Left cardiac atrium (tissue), 4 donors: ENCODE results near the gene KRTAP1-5. TPM values are rescaled to one million over a fixed set of nuclear protein-coding genes. Genes with fewer than 3 reads are reported as not detected.
"Not testable (repeated sequence)": the region's sequence is repeated elsewhere in the genome, so short reads cannot be mapped to it uniquely, and the experiment has no call there.

Experiments used
- ATAC-seq, 2 donors: fragments of 200-7000 bp; cut with Tn5 transposase; one replicate each; pipeline ENCODE4 v1.9.1; 2020; ENCODE audit warnings: mild to moderate bottlenecking in 2 of 2, moderate library complexity in 2 of 2
- DNase-seq: peaks from one replicate; pipeline ENCODE4 v3.0.0-alpha.2; 2020
- intact Hi-C, 2 donors: fragments of 100-400 bp; cut with DNase I; formaldehyde crosslinking; loops; one replicate each; pipeline versions ENCODE4 v1.14.1 to v1.15.1; 2022 to 2023
- long read RNA-seq: library from polyadenylated mRNA; unstranded; transcript quantifications from one replicate; pipeline ENCODE4 v2.0.0, GENCODE V29; 2021
- total RNA-seq, 2 donors: library from RNA; stranded (reverse); fragmentation: NEBNext Ultra II Directional; extraction: Animal tissue kit (Norgen Biotek cat#: 25700); gene quantifications; one replicate each; pipeline ENCODE4 v1.2.1, GENCODE V29; 2021
- donor health status: DM: no; HTN: yes; CAD: no.
- donor health status: DM: no; HTN: yes; CAD: no; lungs with severe emphysema.
- donor health status: DM: yes; HTN: yes; CAD: no.
- donor health status: Dilated cardiomyopathy.

The KRTAP1-5 gene, protein sequence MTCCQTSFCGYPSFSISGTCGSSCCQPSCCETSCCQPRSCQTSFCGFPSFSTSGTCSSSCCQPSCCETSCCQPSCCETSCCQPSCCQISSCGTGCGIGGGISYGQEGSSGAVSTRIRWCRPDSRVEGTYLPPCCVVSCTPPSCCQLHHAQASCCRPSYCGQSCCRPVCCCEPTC
- not detected for total RNA-seq
- long read RNA-seq = 0 reads

DNA sequence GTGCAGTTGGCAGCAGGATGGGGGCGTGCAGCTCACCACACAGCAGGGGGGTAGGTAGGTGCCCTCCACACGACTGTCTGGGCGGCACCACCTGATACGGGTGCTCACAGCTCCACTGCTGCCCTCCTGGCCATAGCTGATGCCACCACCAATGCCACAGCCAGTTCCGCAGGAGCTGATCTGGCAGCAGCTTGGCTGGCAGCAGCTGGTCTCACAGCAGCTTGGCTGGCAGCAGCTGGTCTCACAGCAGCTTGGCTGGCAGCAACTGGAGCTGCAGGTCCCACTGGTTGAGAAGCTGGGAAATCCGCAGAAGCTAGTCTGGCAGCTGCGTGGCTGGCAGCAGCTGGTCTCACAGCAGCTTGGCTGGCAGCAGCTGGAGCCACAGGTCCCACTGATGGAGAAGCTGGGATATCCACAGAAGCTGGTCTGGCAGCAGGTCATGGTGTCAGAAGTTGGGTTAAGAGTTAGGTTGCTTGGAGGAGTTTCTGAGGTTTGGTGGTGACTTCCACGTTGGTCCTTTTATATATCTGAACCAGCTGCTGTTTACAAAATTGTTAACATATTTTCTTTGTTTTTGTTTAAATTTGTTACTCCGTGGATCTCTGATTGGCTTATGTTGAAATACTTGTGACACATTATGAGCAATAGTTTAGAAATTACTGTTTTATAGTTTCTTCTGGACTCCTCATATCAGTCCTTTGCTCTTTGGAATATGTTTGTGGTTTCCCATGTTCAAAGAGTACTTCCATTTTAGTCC, at the start of gene KRTAP1-5:
TSS of gene KRTAP1-5 (minus strand) at position 494 of the 757 bp plus-strand sequence. CDS start at position 441, 53 bp downstream.
- intact Hi-C loops = no loop called here
- DNase-seq (no peak), ATAC-seq (no peak)

DNA sequence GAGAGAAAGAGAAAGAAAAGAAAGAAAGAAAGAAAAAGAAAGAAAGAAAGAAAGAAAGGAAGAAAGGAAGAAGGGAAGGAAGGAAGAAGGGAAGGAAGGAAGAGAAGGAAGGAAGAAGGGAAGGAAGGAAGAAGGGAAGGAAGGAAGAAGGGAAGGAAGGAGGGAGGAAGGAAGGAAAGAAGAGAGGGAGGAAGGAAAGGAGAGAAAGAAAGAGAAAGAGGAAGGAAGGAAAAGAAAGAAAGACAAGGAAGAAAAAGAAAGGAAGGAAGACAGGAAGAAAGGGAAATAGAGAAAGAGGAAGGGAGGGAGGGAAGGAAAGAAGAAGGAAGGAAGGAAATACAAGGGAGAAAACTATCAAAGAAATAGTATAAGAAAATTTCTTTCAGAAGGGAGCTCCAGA, 49.8 kb upstream of the KRTAP1-5 start:
- intact Hi-C loops = no loop called here
- ATAC-seq (no peak), DNase-seq (no peak)

DNA sequence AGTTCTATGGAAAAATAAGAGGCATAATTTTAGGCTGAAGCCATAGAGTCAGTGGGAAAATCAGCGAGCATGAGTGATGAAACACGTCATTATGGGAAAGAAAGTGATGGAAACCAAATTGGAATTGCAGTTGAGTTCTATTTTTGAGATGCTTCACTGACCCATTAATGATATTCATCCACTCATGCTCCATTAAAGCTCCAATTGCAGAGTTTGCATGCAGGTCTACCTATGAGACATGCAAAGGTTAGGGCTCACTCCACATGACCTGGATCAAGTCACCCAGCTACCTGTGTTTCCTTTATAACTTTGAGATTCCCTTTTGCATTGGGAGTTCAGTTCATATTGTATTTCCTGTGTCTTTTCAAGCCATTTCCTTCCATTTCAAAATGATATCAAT, 46.7 kb upstream of the KRTAP1-5 start:
- intact Hi-C loops = no loop called here
- ATAC-seq = no peak
- no peak for DNase-seq

DNA sequence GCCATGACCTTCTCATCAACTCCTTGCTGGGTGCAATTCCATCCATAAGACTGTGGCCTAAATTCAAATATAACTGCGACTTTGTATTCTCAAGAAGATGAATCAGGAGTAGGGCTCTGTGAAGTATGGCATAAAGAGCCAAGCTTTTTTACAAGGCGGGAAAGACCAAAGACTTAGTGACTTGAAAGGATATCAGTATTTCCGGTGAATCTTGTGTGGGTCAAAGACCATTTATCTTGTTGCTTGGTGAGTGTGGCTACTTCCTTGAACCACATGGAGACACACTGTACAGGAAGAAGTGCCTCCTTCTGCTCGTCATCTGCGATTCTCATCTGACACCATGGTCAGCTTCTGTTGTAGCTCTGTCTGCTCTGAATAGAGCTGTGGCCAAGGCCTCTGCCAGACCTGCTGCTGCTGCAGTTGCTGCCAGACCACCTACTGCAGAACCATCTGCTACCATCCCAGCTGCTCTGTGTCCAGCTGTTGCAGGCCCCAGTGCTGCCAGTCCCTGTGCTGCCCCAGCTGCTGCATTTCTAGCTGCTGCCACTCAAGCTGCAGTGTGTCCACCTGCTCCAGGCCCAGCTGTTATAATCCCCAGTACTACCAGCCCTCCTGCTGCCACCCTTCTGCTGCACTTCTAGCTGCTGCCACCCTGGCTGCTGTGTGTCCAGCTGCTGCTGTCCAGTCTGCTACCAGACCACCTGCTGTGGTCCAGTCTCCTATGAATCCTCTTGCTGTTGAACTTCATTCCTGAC, 44.8 kb upstream of the KRTAP1-5 start:
- ATAC-seq (no peak), DNase-seq (no peak)
- intact Hi-C loops = no loop called here

DNA sequence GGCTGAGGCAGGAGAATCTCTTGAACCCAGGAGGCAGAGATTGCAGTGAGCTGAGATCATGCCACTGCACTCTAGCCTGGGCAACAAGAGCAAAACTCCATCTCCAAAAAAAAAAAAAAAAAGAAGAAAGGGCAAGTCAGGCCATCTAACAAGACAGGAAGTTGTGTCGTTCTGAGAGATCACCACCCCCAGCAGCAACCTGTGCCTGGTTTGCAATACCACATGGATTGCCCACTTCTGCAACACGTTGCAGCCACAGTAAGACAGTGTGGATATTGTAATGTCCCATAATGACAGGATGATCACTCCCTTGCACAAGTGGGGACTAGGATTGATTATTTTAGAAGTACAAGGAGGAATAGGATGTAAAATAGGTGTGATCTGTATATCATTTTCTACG, 42.0 kb upstream of the KRTAP1-5 start:
- intact Hi-C loops = no loop called here
- DNase-seq (no peak), ATAC-seq (no peak)

DNA sequence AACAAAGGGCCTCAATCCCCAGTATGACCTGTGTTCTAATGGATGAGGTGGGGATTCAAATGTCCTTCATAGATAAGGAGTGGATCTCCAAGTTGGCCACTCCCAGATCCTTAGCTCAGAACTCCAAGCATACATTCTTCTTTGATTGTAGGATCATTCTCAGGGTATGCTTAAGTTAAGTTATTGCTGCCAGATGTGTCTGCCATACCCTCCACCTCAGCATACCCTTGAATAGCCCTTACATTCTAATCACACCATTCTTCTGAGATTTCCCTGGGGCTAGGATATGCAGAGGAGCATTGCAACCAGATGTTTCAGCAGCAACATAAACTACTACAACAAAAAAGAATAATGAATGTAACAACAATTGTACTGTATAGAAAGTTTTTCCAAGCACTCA, 40.3 kb upstream of the KRTAP1-5 start:
- no peak for DNase-seq
- intact Hi-C loops = no loop called here

DNA sequence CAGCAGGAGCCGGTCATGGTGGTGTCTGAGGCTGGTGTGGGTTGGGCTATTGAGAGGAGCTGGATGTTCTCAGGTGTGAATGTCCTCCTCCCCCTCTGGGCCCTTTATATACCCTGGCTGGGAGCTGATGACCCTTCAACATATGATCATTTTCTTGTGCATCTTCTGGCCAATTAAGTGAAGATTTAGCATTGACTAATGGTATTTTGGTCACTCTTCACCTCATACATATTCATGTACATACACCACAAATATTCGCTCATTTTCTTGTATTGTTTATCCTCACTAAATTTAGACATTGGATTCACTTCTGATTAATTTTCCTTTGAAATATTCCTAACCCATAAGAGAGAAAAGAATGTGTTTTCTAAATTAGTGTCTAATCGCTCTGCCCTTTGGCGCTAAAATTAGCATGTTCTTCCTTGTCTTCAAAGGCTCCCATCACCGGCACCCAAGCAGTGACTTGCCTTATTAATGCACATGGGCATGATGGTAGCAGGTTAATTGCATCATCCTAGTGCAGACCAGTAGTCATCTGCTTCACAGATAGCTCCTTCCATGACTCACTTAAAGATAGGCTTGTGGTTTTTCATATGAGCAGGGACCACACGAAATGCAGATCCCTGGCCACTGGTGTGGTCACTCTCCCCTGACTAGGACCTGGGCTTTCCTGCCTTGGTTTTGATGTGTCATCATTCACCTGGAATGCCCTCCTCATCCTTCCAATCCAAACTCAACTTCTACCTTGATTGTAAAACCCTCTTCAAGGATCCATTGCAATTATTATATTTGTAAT, 39.0 kb upstream of the KRTAP1-5 start, which contains the start of gene KRTAP2-4:
TSS of gene KRTAP2-4 (minus strand) at position 51 of the 796 bp plus-strand sequence. CDS start at position 17, 34 bp downstream.
- no peak for ATAC-seq
- intact Hi-C loops = no loop called here

More for the DNA sequence above, 40.3 kb upstream of the KRTAP1-5 start:
- no peak for ATAC-seq

DNA sequence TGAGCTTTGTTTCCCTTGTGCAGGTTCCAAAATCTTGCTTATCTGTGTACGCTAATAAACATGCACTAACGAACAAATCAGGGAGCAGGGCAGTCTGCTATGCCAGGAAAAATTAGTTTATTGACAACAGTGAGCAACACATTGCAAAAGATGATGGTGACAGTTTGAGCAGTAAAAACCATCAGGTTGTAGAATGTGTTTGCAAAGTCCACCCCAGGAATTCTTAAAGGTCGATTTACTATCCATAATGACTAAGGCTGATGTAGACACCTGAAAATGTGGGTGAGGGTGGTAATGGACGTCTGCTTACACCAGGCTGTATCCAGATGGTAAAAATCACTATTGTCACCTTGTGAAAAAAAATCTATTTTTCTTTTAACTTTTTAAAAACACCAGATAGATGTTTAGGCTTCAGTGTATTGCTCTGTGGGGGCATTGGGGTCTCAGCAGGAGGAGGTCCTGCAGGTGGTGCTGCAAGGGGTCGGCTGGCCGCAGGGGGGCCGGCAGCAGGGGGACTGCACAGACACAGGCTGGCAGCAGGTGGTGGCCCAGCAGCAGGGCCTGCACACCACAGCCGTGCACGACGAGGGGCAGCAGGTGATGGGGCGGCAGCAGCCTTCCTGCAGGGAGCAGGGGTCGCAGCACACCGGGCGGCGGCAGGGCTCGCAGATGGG, 38.1 kb upstream of the KRTAP1-5 start:
- ATAC-seq, intact Hi-C loops, DNase-seq: not testable (repeated sequence)

More for the DNA sequence above, 39.0 kb upstream of the KRTAP1-5 start, which contains the start of gene KRTAP2-4:
- no peak for DNase-seq

DNA sequence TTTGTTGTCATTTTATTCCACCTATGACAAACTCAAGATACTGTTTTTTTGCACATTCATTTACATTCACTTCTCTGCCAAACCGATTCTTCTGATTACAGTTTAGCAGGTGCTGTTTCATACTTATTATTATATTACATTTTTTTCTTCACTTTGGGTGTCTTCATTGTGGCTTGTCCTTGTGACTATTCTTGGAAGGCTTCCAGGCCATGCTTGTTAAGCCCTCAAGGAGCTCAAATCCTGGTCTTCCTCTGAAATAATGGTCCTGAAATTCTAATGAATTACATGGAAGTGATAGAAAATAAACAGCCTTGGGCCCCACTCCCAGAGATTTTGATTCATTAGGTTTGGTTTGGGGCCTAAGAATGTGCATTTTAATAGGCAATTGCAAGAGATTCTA, 37.3 kb upstream of the KRTAP1-5 start:
- ATAC-seq (no peak), DNase-seq (no peak)
- intact Hi-C loops = no loop called here

DNA sequence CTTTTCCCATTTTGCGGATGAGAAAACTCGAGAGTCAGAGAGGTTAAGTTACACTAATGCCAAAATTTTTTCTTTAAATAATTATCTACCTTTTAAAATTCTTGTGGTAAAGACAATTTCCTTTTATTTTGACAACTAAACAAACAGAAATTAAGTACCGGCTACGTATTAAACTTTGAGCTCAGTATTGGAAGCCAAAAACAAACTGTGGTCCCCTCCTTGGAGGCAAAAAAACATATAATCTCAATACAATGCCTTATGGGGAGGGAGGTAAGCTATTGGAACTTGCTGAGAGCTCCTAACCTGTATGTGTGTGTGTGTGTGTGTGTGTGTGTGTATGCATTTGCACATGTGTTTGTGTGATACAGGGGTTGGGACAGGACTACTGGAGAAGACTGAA, 36.4 kb upstream of the KRTAP1-5 start:
- intact Hi-C loops = no loop called here
- no peak for DNase-seq
- no peak for ATAC-seq

DNA sequence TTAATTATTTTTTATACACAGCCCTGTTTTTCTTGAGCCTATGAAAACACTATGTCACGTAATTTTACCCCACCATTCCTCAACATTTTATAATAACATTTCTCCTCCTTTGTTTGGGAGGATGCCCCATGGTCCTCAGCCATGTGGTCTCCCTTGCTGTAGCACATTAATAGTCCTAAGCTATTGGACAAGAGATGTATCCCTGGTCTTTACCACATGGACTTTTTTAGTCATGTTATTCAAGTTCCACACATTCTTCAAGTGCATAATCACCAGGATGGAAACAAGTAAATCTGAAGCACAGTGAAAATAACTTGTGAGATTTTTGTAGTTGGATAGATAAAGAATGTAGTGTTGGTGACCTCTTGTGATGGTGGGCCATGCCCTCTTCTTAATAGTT, 35.0 kb upstream of the KRTAP1-5 start:
- ATAC-seq = no peak
- no peak for DNase-seq
- intact Hi-C loops = no loop called here

DNA sequence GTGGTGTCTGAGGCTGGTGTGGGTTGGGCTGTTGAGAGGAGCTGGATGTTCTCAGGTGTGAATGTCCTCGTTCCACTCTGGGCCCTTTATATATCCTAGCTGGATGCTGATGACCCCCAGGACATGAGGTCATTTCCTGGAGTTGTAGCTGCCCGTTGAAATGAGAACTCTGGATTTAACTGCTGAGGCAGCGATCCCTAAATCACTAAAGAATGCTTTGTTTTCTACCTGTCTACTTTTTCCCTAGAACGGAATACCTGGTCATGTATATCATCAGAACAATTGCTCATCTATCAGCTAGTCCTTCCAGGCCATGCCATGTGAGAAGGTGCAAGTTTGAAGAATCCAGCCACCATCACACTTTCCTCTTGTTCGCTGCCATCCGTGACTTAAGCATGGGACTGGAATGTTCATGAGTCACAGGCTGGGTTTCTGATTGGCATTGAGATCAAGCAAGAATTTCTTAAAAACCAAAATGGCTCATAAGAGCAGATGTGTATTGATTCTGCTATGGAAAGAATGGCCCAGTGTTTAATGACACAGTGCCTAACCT, 33.1 kb upstream of the KRTAP1-5 start, which contains the start of gene KRTAP2-3:
TSS of gene KRTAP2-3 (minus strand) at position 63 of the 553 bp plus-strand sequence. CDS start 64 bp downstream, outside the sequence.
- DNase-seq (no peak), ATAC-seq (no peak)
- intact Hi-C loops = no loop called here

DNA sequence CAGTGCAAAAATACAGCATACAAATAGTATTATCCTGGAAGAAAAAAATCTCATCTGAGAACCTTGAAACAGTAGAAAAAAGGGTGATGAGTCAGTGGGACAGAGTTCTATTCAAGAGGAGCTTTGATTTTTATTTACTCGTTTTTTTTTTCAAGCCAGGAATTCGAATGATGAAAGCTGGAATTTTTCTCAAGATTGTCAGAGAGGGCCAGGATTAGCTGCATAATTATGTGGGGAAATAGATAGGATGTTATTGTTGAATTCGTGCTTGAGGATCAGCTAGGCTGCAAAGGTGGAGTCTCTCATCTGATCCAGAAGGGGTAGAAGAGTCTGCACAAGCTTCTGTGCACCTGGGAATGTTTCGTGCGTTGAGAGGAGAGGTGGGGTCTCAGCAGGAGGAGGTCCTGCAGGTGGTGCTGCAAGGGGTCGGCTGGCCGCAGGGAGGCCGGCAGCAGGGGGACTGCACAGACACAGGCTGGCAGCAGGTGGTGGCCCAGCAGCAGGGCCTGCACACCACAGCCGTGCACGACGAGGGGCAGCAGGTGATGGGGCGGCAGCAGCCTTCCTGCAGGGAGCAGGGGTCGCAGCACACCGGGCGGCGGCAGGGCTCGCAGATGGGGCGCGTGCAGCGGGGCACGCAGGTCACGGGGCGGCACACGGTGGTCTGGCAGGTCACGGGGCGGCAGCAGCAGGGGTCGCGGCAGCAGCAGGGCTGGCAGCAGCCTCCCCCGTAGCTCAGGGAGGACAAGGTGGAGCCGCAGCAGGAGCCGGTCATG, 32.5 kb upstream of the KRTAP1-5 start:
- DNase-seq, intact Hi-C loops, ATAC-seq: not testable (repeated sequence)

DNA sequence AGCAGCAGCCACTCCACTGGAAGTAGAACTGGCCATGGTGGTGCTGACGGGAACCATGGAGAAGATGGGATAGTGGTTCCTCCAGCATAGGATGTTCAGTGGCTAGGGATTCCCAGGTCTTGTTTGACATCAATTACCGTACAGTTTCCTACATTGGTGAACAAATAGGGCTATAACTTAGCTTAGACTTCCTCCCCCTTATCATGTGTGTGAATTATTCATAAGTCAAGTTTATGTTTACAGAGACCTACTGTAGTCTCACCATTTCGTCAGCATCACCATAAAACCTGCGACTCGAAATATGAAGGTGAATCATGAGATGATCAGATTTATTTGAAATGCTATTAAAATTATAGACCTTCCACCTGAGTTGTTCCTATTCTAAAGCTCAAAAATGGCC, 31.7 kb upstream of the KRTAP1-5 start:
- DNase-seq = no peak
- no peak for ATAC-seq
- intact Hi-C loops = no loop called here

DNA sequence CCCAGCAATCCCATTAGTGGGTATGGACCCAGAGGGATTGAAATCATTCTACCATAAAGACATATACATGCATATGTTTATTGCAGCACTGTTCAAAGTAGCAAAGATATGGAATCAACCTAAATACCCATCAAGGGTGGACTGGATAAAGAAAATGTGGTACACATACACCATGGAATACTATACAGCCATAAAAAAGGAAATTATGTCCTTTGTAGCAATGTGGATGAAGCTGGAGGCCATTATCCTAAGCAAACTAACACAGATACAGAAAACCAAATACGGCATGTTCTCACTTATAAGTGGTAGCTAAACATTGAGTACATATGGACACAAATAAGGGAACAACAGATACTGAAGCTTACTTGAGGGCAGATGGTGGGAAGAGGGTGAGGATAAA, 30.5 kb upstream of the KRTAP1-5 start:
- ATAC-seq = no peak
- intact Hi-C loops = no loop called here
- no peak for DNase-seq

DNA sequence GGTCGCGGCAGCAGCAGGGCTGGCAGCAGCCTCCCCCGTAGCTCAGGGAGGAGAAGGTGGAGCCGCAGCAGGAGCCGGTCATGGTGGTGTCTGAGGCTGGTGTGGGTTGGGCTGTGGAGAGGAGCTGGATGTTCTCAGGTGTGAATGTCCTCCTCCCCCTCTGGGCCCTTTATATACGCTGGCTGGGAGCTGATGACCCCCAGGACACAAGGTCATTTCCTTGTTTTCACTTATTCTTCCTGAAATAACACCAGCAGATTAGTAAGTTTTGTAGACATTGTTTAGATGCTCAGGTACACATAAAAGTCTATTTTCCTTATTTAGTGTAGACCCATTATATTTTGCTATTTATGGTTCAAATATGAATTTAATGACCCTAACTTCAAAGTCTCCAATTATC, 28.1 kb upstream of the KRTAP1-5 start, which contains the start of gene KRTAP2-2:
TSS of gene KRTAP2-2 (minus strand) at position 101 of the 400 bp plus-strand sequence. CDS start at position 82, 19 bp downstream.
- intact Hi-C loops, ATAC-seq, DNase-seq: not testable (repeated sequence)

DNA sequence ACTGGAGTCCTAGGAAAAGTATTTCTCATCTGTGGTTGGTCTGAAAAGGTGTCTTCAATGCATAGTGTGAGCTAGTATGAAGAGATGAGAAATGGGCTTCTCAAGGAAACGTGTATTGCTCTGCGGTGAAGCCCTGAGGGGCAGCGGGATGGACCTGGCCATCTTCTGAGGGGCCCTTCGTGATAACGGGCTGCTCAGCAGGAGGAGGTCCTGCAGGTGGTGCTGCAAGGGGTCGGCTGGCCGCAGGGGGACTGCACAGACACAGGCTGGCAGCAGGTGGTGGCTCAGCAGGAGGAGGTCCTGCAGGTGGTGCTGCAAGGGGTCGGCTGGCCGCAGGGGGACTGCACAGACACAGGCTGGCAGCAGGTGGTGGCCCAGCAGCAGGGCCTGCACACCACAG, 27.5 kb upstream of the KRTAP1-5 start:
- intact Hi-C loops, DNase-seq, ATAC-seq: not testable (repeated sequence)
